ENCODE results near the gene PPP2R2B.

The PPP2R2B gene

GRCh38 chr5:146770546-146770945, 108.0 kb downstream of the PPP2R2B start:
- TF ChIP-seq CTCF (IDR thresholded peaks at IDR 0.05; ENCODE audit: low read depth, low read length): no peak
- no peak overlapping the region for H3K4me3 ChIP-seq (ENCODE audit: low read depth, low read length)

- no peak for TF ChIP-seq CTCF (IDR thresholded peaks at IDR 0.05; ENCODE audit: low read depth, low read length)
These were observed 111.0 kb downstream of the PPP2R2B start for GRCh38 chr5:146767534-146767933.

GRCh38 chr5:146766013-146766412, 112.5 kb downstream of the PPP2R2B start:
- no peak for TF ChIP-seq CTCF (IDR thresholded peaks at IDR 0.05; ENCODE audit: low read depth, low read length)
- no peak overlapping the region for H3K4me3 ChIP-seq (ENCODE audit: low read depth, low read length)

More at GRCh38 chr5:146767534-146767933, 111.0 kb downstream of the PPP2R2B start:
- no peak overlapping the region for H3K4me3 ChIP-seq (ENCODE audit: low read depth, low read length)

- TF ChIP-seq CTCF (IDR thresholded peaks at IDR 0.05; ENCODE audit: low read depth, low read length): no peak
- H3K4me3 ChIP-seq (ENCODE audit: low read depth, low read length): no peak overlapping the region
These were observed 113.3 kb downstream of the PPP2R2B start for GRCh38 chr5:146765089-146765832.

GRCh38 chr5:146762830-146763229, 115.7 kb downstream of the PPP2R2B start:
- no peak for TF ChIP-seq CTCF (IDR thresholded peaks at IDR 0.05; ENCODE audit: low read depth, low read length)
- no peak overlapping the region for H3K4me3 ChIP-seq (ENCODE audit: low read depth, low read length)

- H3K4me3 ChIP-seq (ENCODE audit: low read depth, low read length): no peak overlapping the region
- no peak for TF ChIP-seq CTCF (IDR thresholded peaks at IDR 0.05; ENCODE audit: low read depth, low read length)
These were observed 116.7 kb downstream of the PPP2R2B start for GRCh38 chr5:146761811-146762210.

GRCh38 chr5:146758938-146759337, 119.6 kb downstream of the PPP2R2B start:
- no peak for TF ChIP-seq CTCF (IDR thresholded peaks at IDR 0.05; ENCODE audit: low read depth, low read length)
- H3K4me3 ChIP-seq (ENCODE audit: low read depth, low read length): no peak overlapping the region
